GM12892 (cell line): ENCODE measurements around the gene CEBPG.

Source experiments
- DNase-seq: peaks from one replicate; pipeline ENCODE4 v3.0.0; 2011; ENCODE audit not compliant: insufficient read length
- FAIRE-seq: peaks from 2 replicates; lab custom pipeline; 2011; peaks lifted over from hg19 to GRCh38; lab: Jason Lieb, UNC
- POLR2A ChIP-seq: IDR thresholded peaks from 2 replicates; pipeline ENCODE4 v1.6.1; 2011; ENCODE audit warnings: low read depth, low read length, control low read depth
- POLR2AphosphoS5 ChIP-seq: IDR thresholded peaks from 2 replicates; pipeline ENCODE4 v1.6.1; 2011; ENCODE audit warnings: low read depth, low read length, control low read depth
- TAF1 ChIP-seq: IDR thresholded peaks from 2 replicates; pipeline ENCODE4 v1.6.1; 2011; ENCODE audit warnings: low read depth, mild to moderate bottlenecking, control low read depth, low read length, borderline replicate concordance

Gene CEBPG

GRCh38 chr19:33406521-33407139 is 33.1 kb downstream of the CEBPG start:
- TF ChIP-seq POLR2AphosphoS5 (no peak), TAF1 (no peak), POLR2A (no peak)
- FAIRE-seq = peak; percentile 88
- DNase-seq = peak; percentile 92

GRCh38 chr19:33407140-33407551 is 33.6 kb downstream of the CEBPG start:
- TF ChIP-seq POLR2AphosphoS5 (no peak), POLR2A (no peak), TAF1 (no peak)
- FAIRE-seq (no peak), DNase-seq (no peak)

GRCh38 chr19:33407716-33408115 is 34.2 kb downstream of the CEBPG start:
- no peak for TF ChIP-seq POLR2A
- no peak for TF ChIP-seq POLR2AphosphoS5
- no peak for TF ChIP-seq TAF1
- no peak for FAIRE-seq
- DNase-seq = no peak

- TF ChIP-seq TAF1 (no peak), POLR2AphosphoS5 (no peak), POLR2A (no peak)
- DNase-seq = no peak
- FAIRE-seq = no peak
Observed at GRCh38 chr19:33408116-33408515, 34.6 kb downstream of the CEBPG start.

- DNase-seq = no peak
Observed at GRCh38 chr19:33408538-33409434, 35.3 kb downstream of the CEBPG start.

GRCh38 chr19:33409906-33410685 is 36.6 kb downstream of the CEBPG start:
- TF ChIP-seq POLR2AphosphoS5 = no peak
- TF ChIP-seq TAF1 = no peak
- no peak for TF ChIP-seq POLR2A
- no peak for FAIRE-seq
- DNase-seq = no peak

More at GRCh38 chr19:33408538-33409434, 35.3 kb downstream of the CEBPG start:
- no peak for FAIRE-seq
- TF ChIP-seq POLR2A (no peak), TAF1 (no peak), POLR2AphosphoS5 (no peak)

- DNase-seq (no peak), FAIRE-seq (no peak)
- TF ChIP-seq POLR2A (no peak), POLR2AphosphoS5 (no peak), TAF1 (no peak)
Observed at GRCh38 chr19:33410915-33411401, 37.4 kb downstream of the CEBPG start.

- TF ChIP-seq POLR2AphosphoS5 (no peak), POLR2A (no peak), TAF1 (no peak)
- FAIRE-seq = no peak
- DNase-seq = no peak
Observed at GRCh38 chr19:33411621-33412180, 38.2 kb downstream of the CEBPG start.

GRCh38 chr19:33412601-33413425 is 39.3 kb downstream of the CEBPG start:
- DNase-seq (no peak), FAIRE-seq (no peak)
- TF ChIP-seq POLR2AphosphoS5 (no peak), POLR2A (no peak), TAF1 (no peak)

- TF ChIP-seq TAF1 (no peak), POLR2AphosphoS5 (no peak), POLR2A (no peak)
- no peak for FAIRE-seq
- DNase-seq = no peak
Observed at GRCh38 chr19:33413426-33413725, 39.9 kb downstream of the CEBPG start.
